ENCODE measurements around the gene OMP.
A peak's percentile ranks its signal among the peaks of the same experiment; 100 is the strongest.

Gene OMP

GRCh38 chr11:77143405-77144020 is 40.9 kb downstream of the OMP start:
- no peak for DNase-seq

- no peak for DNase-seq
Measured at GRCh38 chr11:77144196-77144856, 41.7 kb downstream of the OMP start.

GRCh38 chr11:77144857-77145428 is 42.3 kb downstream of the OMP start:
- DNase-seq = no peak

- no peak for DNase-seq
Measured at GRCh38 chr11:77146261-77147035, 43.8 kb downstream of the OMP start.

GRCh38 chr11:77147036-77147315 is 44.3 kb downstream of the OMP start:
- no peak for DNase-seq

GRCh38 chr11:77147668-77148321 is 45.2 kb downstream of the OMP start:
- DNase-seq = peak; percentile 89

GRCh38 chr11:77148963-77149715 is 46.5 kb downstream of the OMP start:
- DNase-seq = no peak

GRCh38 chr11:77149716-77150392 is 47.2 kb downstream of the OMP start:
- no peak for DNase-seq

GRCh38 chr11:77150836-77151235 is 48.2 kb downstream of the OMP start:
- DNase-seq = no peak

- DNase-seq = no peak
Measured at GRCh38 chr11:77151804-77152509, 49.3 kb downstream of the OMP start.

GRCh38 chr11:77152846-77153245 is 50.2 kb downstream of the OMP start:
- DNase-seq = no peak

Data from NCI-H345 (cell line).